Upper lobe of right lung (tissue), 1 donor: ENCODE data around the gene ADAMTS18. TPM values are rescaled to one million over a fixed set of nuclear protein-coding genes. Genes with fewer than 3 reads are reported as not detected.

Source experiments
- ATAC-seq: fragments of 200-7000 bp; cut with Tn5 transposase; one replicate; pipeline ENCODE4 v1.9.1; 2020; ENCODE audit warnings: mild to moderate bottlenecking, moderate library complexity
- DNase-seq: peaks from one replicate; pipeline ENCODE4 v3.0.0-alpha.2; 2020
- H3K27ac ChIP-seq: fragments of 200-600 bp; one replicate; pipeline ENCODE4 v1.8.0; 2022
- H3K27me3 ChIP-seq: fragments of 200-600 bp; one replicate; pipeline ENCODE4 v1.8.0; 2022; ENCODE audit warnings: mild to moderate bottlenecking
- H3K36me3 ChIP-seq: fragments of 200-600 bp; one replicate; pipeline ENCODE4 v1.8.0; 2022
- H3K4me1 ChIP-seq: fragments of 200-600 bp; one replicate; pipeline ENCODE4 v1.8.0; 2022
- H3K4me3 ChIP-seq: fragments of 200-600 bp; one replicate; pipeline ENCODE4 v1.8.0; 2022; ENCODE audit warnings: mild to moderate bottlenecking
- H3K9me3 ChIP-seq: fragments of 200-600 bp; one replicate; pipeline ENCODE4 v1.8.0; 2022
- CTCF ChIP-seq: fragments of 200-600 bp; IDR thresholded peaks from one replicate; pipeline ENCODE4 v1.8.0; 2022; ENCODE audit warnings: antibody characterized with exemption
- intact Hi-C: fragments of 100-400 bp; cut with DNase I; formaldehyde crosslinking; loops from one replicate; pipeline ENCODE4 v1.11.0; 2022
- total RNA-seq: library from RNA; stranded (reverse); fragmentation: NEBNext Ultra II Directional; extraction: Animal tissue kit (Norgen Biotek cat#: 25700); gene quantifications from one replicate; pipeline ENCODE4 v1.2.1, GENCODE V29; 2021
- donor health status: DM: no; HTN: yes; CAD: no; lungs with severe emphysema.

ADAMTS18 gene
- total RNA-seq, 1 donor from 2014 or later: 0.46 TPM

GRCh38 chr16:77308163-77308561, 126.7 kb downstream of the ADAMTS18 start:
- DNase-seq (no peak), ATAC-seq (peak; percentile 50)
- H3K27me3 ChIP-seq: no peaks in the 10 kb centered on the region
- H3K27ac ChIP-seq: no peak overlapping the region
- intact Hi-C loops: no loop called here
- H3K4me3 ChIP-seq: no peak overlapping the region
- H3K36me3 ChIP-seq: no peaks in the 10 kb centered on the region
- no peaks in the 10 kb centered on the region for H3K4me1 ChIP-seq
- no peak for TF ChIP-seq CTCF
- H3K9me3 ChIP-seq: no peaks in the 10 kb centered on the region

- DNase-seq (no peak), ATAC-seq (no peak)
- no peaks in the 10 kb centered on the region for H3K36me3 ChIP-seq
- no peak overlapping the region for H3K4me3 ChIP-seq
- no peaks in the 10 kb centered on the region for H3K27me3 ChIP-seq
- H3K9me3 ChIP-seq: no peaks in the 10 kb centered on the region
- TF ChIP-seq CTCF: no peak
- H3K4me1 ChIP-seq: no peaks in the 10 kb centered on the region
- intact Hi-C loops: no loop called here
- no peak overlapping the region for H3K27ac ChIP-seq
These were observed 127.2 kb downstream of the ADAMTS18 start for GRCh38 chr16:77307426-77308162.

- ATAC-seq: no peak
These were observed 128.8 kb downstream of the ADAMTS18 start for GRCh38 chr16:77306075-77306474.

GRCh38 chr16:77304877-77305276, 130.0 kb downstream of the ADAMTS18 start:
- H3K36me3 ChIP-seq: no peaks in the 10 kb centered on the region
- H3K4me3 ChIP-seq: no peak overlapping the region
- no peaks in the 10 kb centered on the region for H3K27me3 ChIP-seq
- intact Hi-C loops: no loop called here
- no peaks in the 10 kb centered on the region for H3K9me3 ChIP-seq
- DNase-seq (no peak), ATAC-seq (no peak)
- no peak overlapping the region for H3K27ac ChIP-seq
- TF ChIP-seq CTCF: no peak
- H3K4me1 ChIP-seq: no peaks in the 10 kb centered on the region

More at GRCh38 chr16:77306075-77306474, 128.8 kb downstream of the ADAMTS18 start:
- intact Hi-C loops: no loop called here
- TF ChIP-seq CTCF: no peak
- no peak for DNase-seq
- no peaks in the 10 kb centered on the region for H3K27me3 ChIP-seq
- H3K9me3 ChIP-seq: no peaks in the 10 kb centered on the region
- no peak overlapping the region for H3K4me3 ChIP-seq
- H3K27ac ChIP-seq: no peak overlapping the region
- H3K4me1 ChIP-seq: no peaks in the 10 kb centered on the region
- H3K36me3 ChIP-seq: no peaks in the 10 kb centered on the region

- no peaks in the 10 kb centered on the region for H3K4me1 ChIP-seq
- no peaks in the 10 kb centered on the region for H3K27me3 ChIP-seq
- no peak for ATAC-seq
- H3K36me3 ChIP-seq: no peaks in the 10 kb centered on the region
- no peak overlapping the region for H3K4me3 ChIP-seq
- DNase-seq: no peak
- intact Hi-C loops: no loop called here
- TF ChIP-seq CTCF: no peak
- H3K9me3 ChIP-seq: no peaks in the 10 kb centered on the region
- no peak overlapping the region for H3K27ac ChIP-seq
These were observed 130.7 kb downstream of the ADAMTS18 start for GRCh38 chr16:77304134-77304533.
